ENCODE results near the gene VARS1.

GRCh38 chr6:31769684-31770371, 25.7 kb downstream of the VARS1 start:
- TF ChIP-seq CTCF (IDR thresholded peaks at IDR 0.05) (peak in 3 of 4 experiments; percentile 68 to 87 (median 75)), POLR2A (IDR thresholded peaks at IDR 0.05) (no peak), POLR2AphosphoS5 (IDR thresholded peaks at IDR 0.05) (no peak), EP300 (IDR thresholded peaks at IDR 0.05) (no peak)

Data from gastroesophageal sphincter (tissue), 3 donors.